B cell (primary cell): ENCODE results near the gene MRPL36.

Experiments used
- EZH2 ChIP-seq: IDR thresholded peaks from 2 replicates; pipeline ENCODE4 v1.6.1; 2012; ENCODE audit warnings: borderline replicate concordance, low read depth, mild to moderate bottlenecking, moderate library complexity, low read length; ENCODE audit not compliant: insufficient read depth, poor library complexity, severe bottlenecking
- TF ChIP-seq, protein P1 (sequence below): fragments of 200-600 bp; IDR thresholded peaks from one replicate; pipeline ENCODE4 v1.8.0; 2022; ENCODE audit warnings: antibody characterized with exemption, mild to moderate bottlenecking

GRCh38 chr5:1779021-1779680 is 20.5 kb downstream of the MRPL36 start:
- TF ChIP-seq, protein P1, sequence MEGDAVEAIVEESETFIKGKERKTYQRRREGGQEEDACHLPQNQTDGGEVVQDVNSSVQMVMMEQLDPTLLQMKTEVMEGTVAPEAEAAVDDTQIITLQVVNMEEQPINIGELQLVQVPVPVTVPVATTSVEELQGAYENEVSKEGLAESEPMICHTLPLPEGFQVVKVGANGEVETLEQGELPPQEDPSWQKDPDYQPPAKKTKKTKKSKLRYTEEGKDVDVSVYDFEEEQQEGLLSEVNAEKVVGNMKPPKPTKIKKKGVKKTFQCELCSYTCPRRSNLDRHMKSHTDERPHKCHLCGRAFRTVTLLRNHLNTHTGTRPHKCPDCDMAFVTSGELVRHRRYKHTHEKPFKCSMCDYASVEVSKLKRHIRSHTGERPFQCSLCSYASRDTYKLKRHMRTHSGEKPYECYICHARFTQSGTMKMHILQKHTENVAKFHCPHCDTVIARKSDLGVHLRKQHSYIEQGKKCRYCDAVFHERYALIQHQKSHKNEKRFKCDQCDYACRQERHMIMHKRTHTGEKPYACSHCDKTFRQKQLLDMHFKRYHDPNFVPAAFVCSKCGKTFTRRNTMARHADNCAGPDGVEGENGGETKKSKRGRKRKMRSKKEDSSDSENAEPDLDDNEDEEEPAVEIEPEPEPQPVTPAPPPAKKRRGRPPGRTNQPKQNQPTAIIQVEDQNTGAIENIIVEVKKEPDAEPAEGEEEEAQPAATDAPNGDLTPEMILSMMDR, result no peak
- no peak for TF ChIP-seq EZH2
